Testis (tissue), 2 donors: ENCODE results near the gene MAPKBP1.

Source experiments
- CTCF ChIP-seq, 3 experiments: fragments of 450-650 bp in 2 of 3; fragments of 200-600 bp in 1 of 3; sonication (generic) in 1 of 3; IDR thresholded peaks; one replicate each; pipeline ENCODE4 v1.5.1; 2016 to 2019; ENCODE audit warnings: antibody characterized with exemption in 3 of 3, mild to moderate bottlenecking in 2 of 3, moderate library complexity in 1 of 3
- POLR2A ChIP-seq: fragments of 450-650 bp; IDR thresholded peaks from one replicate; pipeline ENCODE4 v1.6.1; 2017; ENCODE audit warnings: antibody characterized with exemption, mild to moderate bottlenecking, moderate library complexity

- TF ChIP-seq CTCF (IDR thresholded peaks at IDR 0.05), result no peak
- TF ChIP-seq POLR2A, result no peak
Observed at GRCh38 chr15:41790169-41790568, 15.9 kb downstream of the MAPKBP1 start.
